CD4-positive, alpha-beta T cell treated with Interleukin-12 subunit alpha and Interleukin-12 subunit beta, for 1 hour (primary cell): ENCODE results near the gene THADA.
A peak's percentile ranks its signal among the peaks of the same experiment; 100 is the strongest.

Source experiments
- DNase-seq: peaks from one replicate; pipeline ENCODE4 v3.0.0-alpha.2; 2020

The THADA gene

GRCh38 chr2:43321446-43321845, 274.4 kb downstream of the THADA start:
- DNase-seq = no peak

- DNase-seq = no peak
Observed at GRCh38 chr2:43319541-43319940, 276.3 kb downstream of the THADA start.

- no peak for DNase-seq
Observed at GRCh38 chr2:43318791-43319190, 277.0 kb downstream of the THADA start.

GRCh38 chr2:43317680-43318079, 278.2 kb downstream of the THADA start:
- DNase-seq = no peak

GRCh38 chr2:43317194-43317593, 278.6 kb downstream of the THADA start:
- DNase-seq = no peak

GRCh38 chr2:43315482-43315881, 280.4 kb downstream of the THADA start:
- no peak for DNase-seq

- DNase-seq = no peak
Observed at GRCh38 chr2:43314299-43314927, 281.4 kb downstream of the THADA start.

- DNase-seq = no peak
Observed at GRCh38 chr2:43313642-43314017, 282.2 kb downstream of the THADA start.

- no peak for DNase-seq
Observed at GRCh38 chr2:43312755-43313641, 282.8 kb downstream of the THADA start.

GRCh38 chr2:43311276-43311675, 284.6 kb downstream of the THADA start:
- DNase-seq = no peak

- DNase-seq = no peak
Observed at GRCh38 chr2:43309935-43310334, 285.9 kb downstream of the THADA start.

GRCh38 chr2:43307973-43308372, 287.9 kb downstream of the THADA start:
- no peak for DNase-seq

GRCh38 chr2:43307046-43307445, 288.8 kb downstream of the THADA start:
- DNase-seq = no peak

- no peak for DNase-seq
Observed at GRCh38 chr2:43306197-43306596, 289.6 kb downstream of the THADA start.

GRCh38 chr2:43305517-43305916, 290.3 kb downstream of the THADA start:
- peak; percentile 10 for DNase-seq

GRCh38 chr2:43305012-43305411, 290.8 kb downstream of the THADA start:
- no peak for DNase-seq

- no peak for DNase-seq
Observed at GRCh38 chr2:43303889-43304288, 291.9 kb downstream of the THADA start.

- DNase-seq = no peak
Observed at GRCh38 chr2:43302961-43303494, 292.8 kb downstream of the THADA start.

- DNase-seq = no peak
Observed at GRCh38 chr2:43302182-43302960, 293.5 kb downstream of the THADA start.

- no peak for DNase-seq
Observed at GRCh38 chr2:43300781-43301583, 294.9 kb downstream of the THADA start.

- no peak for DNase-seq
Observed at GRCh38 chr2:43300222-43300621, 295.6 kb downstream of the THADA start.

- DNase-seq = no peak
Observed at GRCh38 chr2:43298500-43298899, 297.3 kb downstream of the THADA start.
